Gastrocnemius medialis (tissue), 4 donors: Measurements from ENCODE around the gene SOAT2. TPM values are rescaled to one million over a fixed set of nuclear protein-coding genes. Genes with fewer than 3 reads are reported as not detected.
A peak's percentile ranks its signal among the peaks of the same experiment; 100 is the strongest.

Source experiments
- ATAC-seq, 2 donors: fragments of 150-250 bp; one replicate each; pipeline ENCODE4 v1.9.1; 2016
- DNase-seq, 2 donors: peaks; one replicate each; pipeline ENCODE4 v3.0.0-alpha.2; 2019
- H3K27ac ChIP-seq, 4 donors: fragments of 200-600 bp; sonication (generic); 1 replicate in 1 of 4; 2 replicates in 3 of 4; pipeline ENCODE4 v1.5.1; 2016 to 2018; ENCODE audit warnings: mild to moderate bottlenecking in 2 of 4, moderate library complexity in 1 of 4
- H3K27me3 ChIP-seq, 3 donors: fragments of 200-600 bp; sonication (generic) in 2 of 3; 1 replicate in 1 of 3; 2 replicates in 2 of 3; pipeline versions ENCODE4 v1.5.1 to v1.6.0; 2016 to 2019; ENCODE audit warnings: mild to moderate bottlenecking in 1 of 3, moderate library complexity in 1 of 3
- H3K36me3 ChIP-seq, 2 donors: fragments of 200-600 bp; sonication (generic) in 1 of 2; one replicate each; pipeline ENCODE4 v1.5.1; 2017 to 2018
- H3K4me1 ChIP-seq, 2 donors: fragments of 200-600 bp; sonication (generic) in 1 of 2; one replicate each; pipeline ENCODE4 v1.5.1; 2016 to 2017; ENCODE audit warnings: mild to moderate bottlenecking in 2 of 2
- H3K4me3 ChIP-seq, 4 donors: fragments of 200-600 bp; sonication (generic) in 3 of 4; 1 replicate in 1 of 4; 2 replicates in 3 of 4; pipeline ENCODE4 v1.5.1; 2016 to 2019; ENCODE audit warnings: mild to moderate bottlenecking in 2 of 4
- H3K9me3 ChIP-seq, 3 donors: fragments of 200-600 bp; sonication (generic) in 2 of 3; 1 replicate in 1 of 3; 2 replicates in 2 of 3; pipeline ENCODE4 v1.5.1; 2016 to 2019
- POLR2A ChIP-seq, 2 donors: fragments of 450-650 bp; IDR thresholded peaks; one replicate each; pipeline ENCODE4 v1.6.1; 2017; ENCODE audit warnings: antibody characterized with exemption in 2 of 2, mild to moderate bottlenecking in 2 of 2, moderate library complexity in 2 of 2
- in situ Hi-C, 4 donors: fragments of 200-750 bp; cut with MboI; loops; one replicate each; pipeline versions ENCODE4 v1.15.0 to v1.8.0; 2017; ENCODE audit warnings: low sequenced_read_pairs in 4 of 4
- intact Hi-C: fragments of 100-400 bp; cut with DNase I; formaldehyde crosslinking; loops from one replicate; pipeline ENCODE4 v1.15.1; 2023; ENCODE audit warnings: low total_unique reads
- total RNA-seq, 4 donors: library from RNA; depleted of rRNA; stranded (reverse); fragments of >200 nt; gene quantifications; one replicate each; pipeline versions ENCODE4 v1.1.0 to v1.2.3, GENCODE V29; 2016
- TF ChIP-seq, protein P1 (sequence below), 5 experiments: fragments of 450-650 bp in 3 of 5; fragments of 200-600 bp in 2 of 5; sonication (generic) in 2 of 5; IDR thresholded peaks in 4 of 5; conservative IDR thresholded peaks in 1 of 5; 1 replicate in 4 of 5; 2 replicates in 1 of 5; pipeline ENCODE4 v1.5.1; 2016 to 2019; ENCODE audit warnings: antibody characterized with exemption in 5 of 5, mild to moderate bottlenecking in 3 of 5, moderate library complexity in 3 of 5

The SOAT2 gene
- total RNA-seq, 4 donors from 2014 or later, result not detected

DNA sequence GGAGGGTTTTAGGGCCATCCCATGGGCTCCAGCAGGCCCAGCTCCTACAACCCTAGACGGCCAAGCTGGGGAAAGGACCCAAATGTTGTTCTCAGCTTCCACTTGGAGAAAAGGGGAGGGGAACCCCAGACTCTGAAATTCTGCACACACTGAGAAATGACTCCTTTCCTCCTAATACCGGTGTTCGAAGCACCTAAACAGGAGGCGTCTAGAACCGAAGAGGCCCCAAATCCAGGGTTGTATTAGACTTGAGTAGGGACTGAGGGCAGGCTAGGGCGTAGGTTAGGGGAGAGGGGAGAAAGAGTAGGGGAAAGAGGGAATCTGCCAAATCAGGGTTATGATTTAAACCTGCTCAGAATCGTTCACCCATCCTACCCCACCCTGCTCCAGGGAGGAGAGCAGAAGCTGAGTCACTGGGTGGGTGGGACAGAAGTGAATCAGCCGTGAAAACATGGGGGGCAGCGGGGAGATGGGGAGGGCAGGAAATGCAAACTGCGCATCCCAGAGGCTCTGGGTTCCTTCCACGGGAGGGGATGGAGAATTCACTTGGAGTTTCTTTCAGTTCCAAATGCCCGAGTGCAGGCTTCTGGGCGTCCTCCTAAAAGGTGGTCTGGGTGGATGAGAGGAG is 4.8 kb upstream of the SOAT2 start:
- H3K9me3 ChIP-seq, result no peaks in the 10 kb centered on the region
- no peaks in the 10 kb centered on the region for H3K27me3 ChIP-seq
- H3K36me3 ChIP-seq, result no peaks in the 10 kb centered on the region
- intact Hi-C loops, result loop anchor here (2.0 to 5.0 kb wide), 2 partner anchors 20 to 211 kb away; partner anchors contain the start of gene SPRYD3
- no peak for TF ChIP-seq POLR2A (IDR thresholded peaks at IDR 0.05)
- TF ChIP-seq, protein P1, sequence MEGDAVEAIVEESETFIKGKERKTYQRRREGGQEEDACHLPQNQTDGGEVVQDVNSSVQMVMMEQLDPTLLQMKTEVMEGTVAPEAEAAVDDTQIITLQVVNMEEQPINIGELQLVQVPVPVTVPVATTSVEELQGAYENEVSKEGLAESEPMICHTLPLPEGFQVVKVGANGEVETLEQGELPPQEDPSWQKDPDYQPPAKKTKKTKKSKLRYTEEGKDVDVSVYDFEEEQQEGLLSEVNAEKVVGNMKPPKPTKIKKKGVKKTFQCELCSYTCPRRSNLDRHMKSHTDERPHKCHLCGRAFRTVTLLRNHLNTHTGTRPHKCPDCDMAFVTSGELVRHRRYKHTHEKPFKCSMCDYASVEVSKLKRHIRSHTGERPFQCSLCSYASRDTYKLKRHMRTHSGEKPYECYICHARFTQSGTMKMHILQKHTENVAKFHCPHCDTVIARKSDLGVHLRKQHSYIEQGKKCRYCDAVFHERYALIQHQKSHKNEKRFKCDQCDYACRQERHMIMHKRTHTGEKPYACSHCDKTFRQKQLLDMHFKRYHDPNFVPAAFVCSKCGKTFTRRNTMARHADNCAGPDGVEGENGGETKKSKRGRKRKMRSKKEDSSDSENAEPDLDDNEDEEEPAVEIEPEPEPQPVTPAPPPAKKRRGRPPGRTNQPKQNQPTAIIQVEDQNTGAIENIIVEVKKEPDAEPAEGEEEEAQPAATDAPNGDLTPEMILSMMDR (IDR thresholded peaks at IDR 0.05 in 4 of 5, conservative IDR thresholded peaks at IDR 0.05 in 1 of 5), result no peak
- DNase-seq, result peak in 1 of 2 donors; percentile 40
- H3K4me3 ChIP-seq, result peak overlapping the region; percentile 60 to 77 (median 66)
- in situ Hi-C loops, result no loop called here
- ATAC-seq, result peak; percentile 25 to 29
- peaks cover 12 to 21% of the 10 kb centered on the region in 2 donors for H3K4me1 ChIP-seq
- H3K27ac ChIP-seq, result peak overlapping the region; percentile 69 to 81 (median 79)

DNA sequence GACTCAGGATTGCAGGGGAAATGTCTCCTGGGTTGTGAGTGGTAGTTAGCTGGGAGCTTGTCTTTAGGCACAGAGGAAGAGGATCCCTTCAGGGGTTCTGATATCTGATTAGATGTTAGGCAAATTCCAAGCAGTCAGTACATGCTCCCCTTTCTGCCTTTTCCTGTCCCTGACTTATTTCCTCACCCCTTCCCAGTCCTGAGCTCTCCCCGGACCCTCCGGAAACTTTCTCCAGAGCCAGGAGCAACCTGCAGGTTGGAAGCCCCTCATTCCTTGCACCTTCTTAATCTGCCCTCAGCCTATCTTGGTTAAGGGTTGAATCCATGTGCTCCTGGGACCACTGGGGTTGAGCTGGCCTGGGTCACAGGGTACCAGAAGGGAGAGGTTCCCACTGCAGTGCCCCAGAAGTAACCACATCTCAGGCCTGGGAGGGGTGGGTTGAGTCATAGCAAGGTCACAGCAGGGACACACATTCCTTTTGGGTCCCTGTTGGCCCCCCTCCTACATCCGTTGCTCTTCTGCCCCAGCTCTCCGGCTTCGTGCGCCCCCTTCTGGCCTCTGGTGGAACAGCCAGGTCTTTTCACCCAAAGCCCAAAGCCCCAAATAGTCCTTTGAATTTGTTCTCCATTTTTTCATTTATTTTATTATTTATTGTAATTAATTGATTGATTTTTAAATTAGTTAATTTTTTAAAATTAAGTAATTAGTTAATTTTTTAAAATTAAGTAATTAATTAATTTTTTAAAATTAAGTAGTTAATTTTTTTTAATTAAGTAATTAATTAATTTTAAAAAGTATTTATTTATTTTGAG is 4.0 kb upstream of the SOAT2 start:
- no peaks in the 10 kb centered on the region for H3K36me3 ChIP-seq
- H3K4me3 ChIP-seq, result peak overlapping the region in 3 of 4 donors; percentile 0 to 60 (median 34)
- intact Hi-C loops (loop anchor here (1.0 to 5.0 kb wide), 4 partner anchors 20 to 212 kb away; partner anchors contain the start of gene SPRYD3), in situ Hi-C loops (no loop called here)
- H3K9me3 ChIP-seq, result no peaks in the 10 kb centered on the region
- H3K4me1 ChIP-seq, result peaks cover 12 to 21% of the 10 kb centered on the region in 2 donors
- ATAC-seq (peak; percentile 74 to 76), DNase-seq (peak; percentile 68 to 87)
- no peaks in the 10 kb centered on the region for H3K27me3 ChIP-seq
- H3K27ac ChIP-seq, result peak overlapping the region; percentile 69 to 81 (median 79)
- TF ChIP-seq, protein P1 (IDR thresholded peaks at IDR 0.05 in 4 of 5, conservative IDR thresholded peaks at IDR 0.05 in 1 of 5), result peak; percentile 90 to 99 (median 93)
- TF ChIP-seq POLR2A (IDR thresholded peaks at IDR 0.05), result no peak

DNA sequence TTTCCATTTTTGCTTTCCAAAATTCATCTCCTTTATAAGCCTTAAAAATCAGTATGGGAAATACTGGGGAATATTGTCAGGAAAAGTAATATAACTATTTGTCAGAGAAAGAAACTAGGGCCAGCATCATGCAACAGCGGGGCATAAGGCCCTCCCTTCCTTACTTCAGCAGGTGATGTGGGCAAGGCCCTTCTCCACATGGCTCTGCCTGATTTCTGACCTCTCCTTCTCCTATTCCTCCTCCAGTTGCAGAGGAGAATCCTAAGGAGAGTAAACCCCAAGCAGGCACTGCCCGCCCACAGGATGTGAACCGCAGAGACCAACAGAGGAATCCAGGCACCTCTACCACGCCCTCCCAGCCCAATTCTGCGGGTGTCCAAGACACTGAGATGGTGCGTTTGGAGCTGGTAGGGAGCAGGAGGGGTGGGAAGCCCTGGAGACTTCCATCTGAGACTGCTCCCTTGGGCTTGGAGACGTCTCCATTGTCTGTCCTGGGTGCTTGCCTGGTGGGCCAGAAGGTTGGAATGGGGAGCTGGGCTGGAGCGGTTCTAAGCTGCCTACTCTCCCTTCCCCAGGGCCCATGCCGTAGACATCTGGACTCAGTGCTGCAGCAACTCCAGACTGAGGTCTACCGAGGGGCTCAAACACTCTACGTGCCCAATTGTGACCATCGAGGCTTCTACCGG is 2.7 kb upstream of the SOAT2 start:
- in situ Hi-C loops (loop anchor here in 3 of 4 donors (5.0 to 25.0 kb wide), 2 partner anchors 33 to 213 kb away; no protein-coding TSS in a partner anchor), intact Hi-C loops (no loop called here)
- no peak overlapping the region for H3K27ac ChIP-seq
- no peaks in the 10 kb centered on the region for H3K36me3 ChIP-seq
- H3K9me3 ChIP-seq, result no peaks in the 10 kb centered on the region
- H3K27me3 ChIP-seq, result no peaks in the 10 kb centered on the region
- TF ChIP-seq, protein P1 (IDR thresholded peaks at IDR 0.05 in 4 of 5, conservative IDR thresholded peaks at IDR 0.05 in 1 of 5), result no peak
- no peak for TF ChIP-seq POLR2A (IDR thresholded peaks at IDR 0.05)
- no peak for ATAC-seq
- peaks cover 12 to 21% of the 10 kb centered on the region in 2 donors for H3K4me1 ChIP-seq
- H3K4me3 ChIP-seq, result no peak overlapping the region
- no peak for DNase-seq

DNA sequence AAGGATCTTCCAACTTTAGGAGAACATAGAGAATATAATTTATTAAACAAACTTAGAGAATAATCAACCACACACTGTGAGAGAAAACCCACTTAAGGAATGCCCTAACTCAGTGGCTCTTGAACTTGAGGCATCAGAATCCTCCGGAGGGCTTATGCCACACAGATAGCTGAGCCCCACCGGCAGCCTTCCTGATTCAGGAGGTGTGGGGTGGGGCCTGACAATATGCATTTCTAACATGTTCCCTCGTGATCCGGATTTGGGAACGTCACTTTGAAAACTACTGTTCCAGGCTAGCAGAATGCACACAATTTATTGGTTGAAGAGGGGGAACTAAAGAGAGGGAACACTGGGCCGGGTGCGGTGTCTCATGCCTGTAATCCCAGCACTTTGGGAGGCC is 2.0 kb upstream of the SOAT2 start:
- ATAC-seq (no peak), DNase-seq (no peak)
- in situ Hi-C loops (loop anchor here in 3 of 4 donors (5.0 to 25.0 kb wide), 2 partner anchors 34 to 214 kb away; no protein-coding TSS in a partner anchor), intact Hi-C loops (no loop called here)
- Histone ChIP-seq H3K4me3 (no peak overlapping the region), H3K27ac (no peak overlapping the region), H3K27me3 (no peaks in the 10 kb centered on the region), H3K9me3 (no peaks in the 10 kb centered on the region), H3K36me3 (no peaks in the 10 kb centered on the region), H3K4me1 (peaks cover 12 to 17% of the 10 kb centered on the region in 2 donors)
- TF ChIP-seq, protein P1 (IDR thresholded peaks at IDR 0.05 in 4 of 5, conservative IDR thresholded peaks at IDR 0.05 in 1 of 5), result no peak
- TF ChIP-seq POLR2A (IDR thresholded peaks at IDR 0.05), result no peak
